Lower leg skin (tissue), 3 donors: ENCODE results near the gene ESRRB.

ENCODE experiments used
- CTCF ChIP-seq, 3 donors: fragments of 450-650 bp; IDR thresholded peaks; one replicate each; pipeline ENCODE4 v1.5.1; 2016; ENCODE audit warnings: antibody characterized with exemption in 3 of 3, mild to moderate bottlenecking in 3 of 3, moderate library complexity in 2 of 3
- POLR2A ChIP-seq, 2 donors: fragments of 450-650 bp; IDR thresholded peaks; one replicate each; pipeline ENCODE4 v1.6.1; 2016 to 2017; ENCODE audit warnings: antibody characterized with exemption in 2 of 2, mild to moderate bottlenecking in 1 of 2, moderate library complexity in 1 of 2

GRCh38 chr14:76551116-76551515 is 175.2 kb downstream of the ESRRB start:
- no peak for TF ChIP-seq POLR2A (IDR thresholded peaks at IDR 0.05)
- no peak for TF ChIP-seq CTCF (IDR thresholded peaks at IDR 0.05)
